Lower lobe of right lung (tissue), 2 donors: ENCODE measurements around the gene IPO9. TPM values are rescaled to one million over a fixed set of nuclear protein-coding genes. Genes with fewer than 3 reads are reported as not detected.

ENCODE experiments used
- ATAC-seq, 2 donors: fragments of 200-7000 bp; cut with Tn5 transposase; one replicate each; pipeline ENCODE4 v1.9.1; 2020 to 2022; ENCODE audit warnings: mild to moderate bottlenecking in 2 of 2, moderate library complexity in 2 of 2
- DNase-seq: peaks from one replicate; pipeline ENCODE4 v3.0.0-alpha.2; 2020
- H3K27ac ChIP-seq: fragments of 200-600 bp; one replicate; pipeline ENCODE4 v1.8.0; 2022
- H3K27me3 ChIP-seq: fragments of 200-600 bp; one replicate; pipeline ENCODE4 v1.8.0; 2022; ENCODE audit warnings: low read depth
- H3K36me3 ChIP-seq: fragments of 200-600 bp; one replicate; pipeline ENCODE4 v1.8.0; 2022; ENCODE audit warnings: mild to moderate bottlenecking
- H3K4me1 ChIP-seq: fragments of 200-600 bp; one replicate; pipeline ENCODE4 v1.8.0; 2022
- H3K4me3 ChIP-seq: fragments of 200-600 bp; one replicate; pipeline ENCODE4 v1.8.0; 2022; ENCODE audit warnings: mild to moderate bottlenecking
- H3K9me3 ChIP-seq: fragments of 200-600 bp; one replicate; pipeline ENCODE4 v1.8.0; 2022
- intact Hi-C: fragments of 100-400 bp; cut with DNase I; formaldehyde crosslinking; loops from one replicate; pipeline ENCODE4 v1.11.0; 2022
- long read RNA-seq: library from polyadenylated mRNA; unstranded; transcript quantifications from one replicate; pipeline ENCODE4 v2.0.0, GENCODE V29; 2021
- total RNA-seq: library from RNA; stranded (reverse); fragmentation: NEBNext Ultra II Directional; extraction: Animal tissue kit (Norgen Biotek cat#: 25700); gene quantifications from one replicate; pipeline ENCODE4 v1.2.1, GENCODE V29; 2021
- TF ChIP-seq, protein P1 (sequence below): fragments of 200-600 bp; IDR thresholded peaks from one replicate; pipeline ENCODE4 v1.8.0; 2022; ENCODE audit warnings: antibody characterized with exemption, mild to moderate bottlenecking
- donor health status: DM: no; HTN: yes; CAD: no; lungs with severe emphysema.

Gene IPO9
- 34.1 TPM for total RNA-seq
- long read RNA-seq, full-length matches to known transcripts = 5 of 27 reads
- long read RNA-seq, partial matches to known transcripts = 10 of 27 reads
- long read RNA-seq, other reads (novel, unspliced or antisense) = 12 of 27 reads

DNA sequence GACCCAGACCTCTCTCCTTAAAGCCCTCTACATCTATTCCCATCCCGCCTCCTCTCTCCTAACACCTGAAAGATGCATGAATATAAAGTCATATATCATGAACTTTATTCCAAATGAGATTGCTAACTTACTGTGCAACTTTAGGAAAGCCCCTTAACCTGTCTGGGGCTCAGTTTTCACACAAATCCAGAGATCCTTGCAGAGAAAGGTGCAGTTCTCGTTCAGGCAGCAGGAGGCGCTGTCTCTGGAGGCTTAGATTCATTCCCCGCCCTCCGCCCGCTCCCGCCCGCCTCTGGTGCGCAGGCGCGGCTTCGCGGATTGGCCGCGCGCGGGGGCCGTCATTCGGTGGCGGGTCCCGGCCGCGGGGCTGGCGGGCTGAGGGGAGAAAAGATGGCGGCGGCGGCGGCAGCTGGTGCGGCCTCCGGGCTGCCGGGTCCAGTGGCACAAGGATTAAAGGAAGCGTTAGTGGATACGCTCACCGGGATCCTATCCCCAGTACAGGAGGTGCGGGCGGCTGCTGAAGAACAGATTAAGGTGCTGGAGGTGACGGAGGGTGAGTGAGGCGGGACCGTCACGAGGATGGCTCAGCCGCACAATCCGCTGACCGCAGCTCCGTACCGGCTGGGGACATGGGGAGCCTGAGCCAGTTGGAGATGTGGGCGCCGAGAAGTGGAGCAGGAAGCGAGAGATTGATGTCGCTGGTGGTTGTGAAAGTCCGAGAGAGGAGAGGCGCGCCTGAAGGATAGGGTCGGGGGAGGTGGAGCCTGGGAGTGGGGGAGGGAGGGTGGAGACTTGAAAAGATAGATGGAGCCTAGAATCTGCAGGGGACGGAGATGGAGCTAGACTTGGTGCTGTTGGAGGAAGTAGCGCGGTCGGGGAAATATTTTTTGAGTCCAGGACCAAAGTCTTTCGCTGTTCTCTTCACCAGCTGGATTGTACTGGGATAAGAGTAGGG, at the start of gene IPO9:
Gene IPO9 (plus strand): TSS at position 338 of the 955 bp plus-strand sequence. CDS start 53 bp downstream, at position 391.
- DNase-seq = peak; percentile 95
- peak within 1 kb of the TSS; percentile 75 for H3K4me3 ChIP-seq
- no peaks in the 10 kb centered on the region for H3K27me3 ChIP-seq
- no peaks in the 10 kb centered on the region for H3K9me3 ChIP-seq
- TF ChIP-seq, protein P1, sequence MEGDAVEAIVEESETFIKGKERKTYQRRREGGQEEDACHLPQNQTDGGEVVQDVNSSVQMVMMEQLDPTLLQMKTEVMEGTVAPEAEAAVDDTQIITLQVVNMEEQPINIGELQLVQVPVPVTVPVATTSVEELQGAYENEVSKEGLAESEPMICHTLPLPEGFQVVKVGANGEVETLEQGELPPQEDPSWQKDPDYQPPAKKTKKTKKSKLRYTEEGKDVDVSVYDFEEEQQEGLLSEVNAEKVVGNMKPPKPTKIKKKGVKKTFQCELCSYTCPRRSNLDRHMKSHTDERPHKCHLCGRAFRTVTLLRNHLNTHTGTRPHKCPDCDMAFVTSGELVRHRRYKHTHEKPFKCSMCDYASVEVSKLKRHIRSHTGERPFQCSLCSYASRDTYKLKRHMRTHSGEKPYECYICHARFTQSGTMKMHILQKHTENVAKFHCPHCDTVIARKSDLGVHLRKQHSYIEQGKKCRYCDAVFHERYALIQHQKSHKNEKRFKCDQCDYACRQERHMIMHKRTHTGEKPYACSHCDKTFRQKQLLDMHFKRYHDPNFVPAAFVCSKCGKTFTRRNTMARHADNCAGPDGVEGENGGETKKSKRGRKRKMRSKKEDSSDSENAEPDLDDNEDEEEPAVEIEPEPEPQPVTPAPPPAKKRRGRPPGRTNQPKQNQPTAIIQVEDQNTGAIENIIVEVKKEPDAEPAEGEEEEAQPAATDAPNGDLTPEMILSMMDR = peak; percentile 95
- intact Hi-C loops = no loop called here
- no peaks in the 10 kb centered on the region for H3K36me3 ChIP-seq
- peaks cover 28% of the 10 kb centered on the region for H3K4me1 ChIP-seq
- H3K27ac ChIP-seq = peak within 1 kb of the TSS; percentile 85
- peak; percentile 99 for ATAC-seq

DNA sequence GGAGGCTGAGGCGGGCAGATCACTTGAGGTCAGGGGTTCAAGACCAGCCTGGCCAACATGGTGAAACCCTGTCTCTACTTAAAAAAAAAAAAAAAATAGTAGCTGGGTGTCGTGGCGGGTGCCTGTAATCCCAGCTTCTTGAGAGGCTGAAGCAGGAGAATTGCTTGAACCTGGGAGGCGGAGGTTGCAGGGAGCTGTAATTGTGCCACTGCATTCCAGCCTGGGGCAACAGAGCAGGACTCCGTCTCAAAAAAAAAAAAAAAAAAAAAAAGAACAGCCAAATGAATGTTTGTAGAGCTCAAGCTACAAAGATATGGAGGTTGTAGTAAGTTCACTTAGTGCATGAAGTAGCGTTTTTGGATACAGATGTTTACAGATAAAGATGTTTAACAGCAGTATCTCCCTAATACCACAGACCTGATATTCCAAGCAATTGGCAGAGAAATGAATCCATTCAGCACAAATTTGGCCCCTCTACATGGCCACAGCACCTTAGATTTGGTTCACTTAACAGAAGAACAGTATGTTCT, 49.5 kb upstream of the IPO9 start:
- no peak for ATAC-seq
- H3K27me3 ChIP-seq = no peaks in the 10 kb centered on the region
- intact Hi-C loops = no loop called here
- no peak for DNase-seq
- H3K36me3 ChIP-seq = peaks cover 34% of the 10 kb centered on the region
- TF ChIP-seq, protein P1 = no peak
- peak overlapping the region; percentile 15 for H3K27ac ChIP-seq
- H3K4me3 ChIP-seq = no peak overlapping the region
- peaks cover 9% of the 10 kb centered on the region for H3K4me1 ChIP-seq
- H3K9me3 ChIP-seq = no peaks in the 10 kb centered on the region

DNA sequence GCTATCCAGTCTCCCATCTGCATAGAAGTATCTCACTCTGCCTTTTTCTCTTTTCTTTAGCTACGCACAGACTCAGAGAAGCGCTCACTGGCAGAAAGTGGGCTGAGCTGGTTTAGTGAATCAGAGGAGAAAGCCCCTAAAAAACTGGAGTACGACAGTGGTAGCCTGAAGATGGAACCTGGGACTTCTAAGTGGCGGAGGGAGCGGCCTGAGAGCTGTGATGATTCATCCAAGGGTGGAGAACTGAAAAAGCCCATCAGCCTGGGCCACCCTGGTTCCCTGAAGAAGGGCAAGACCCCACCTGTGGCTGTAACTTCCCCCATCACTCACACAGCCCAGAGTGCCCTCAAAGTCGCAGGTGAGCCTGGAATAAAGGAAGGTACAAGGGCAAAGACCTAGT, 48.0 kb upstream of the IPO9 start:
- TF ChIP-seq, protein P1 = no peak
- H3K36me3 ChIP-seq = peaks cover 43% of the 10 kb centered on the region
- intact Hi-C loops = no loop called here
- DNase-seq (no peak), ATAC-seq (no peak)
- H3K27ac ChIP-seq = no peak overlapping the region
- no peaks in the 10 kb centered on the region for H3K27me3 ChIP-seq
- H3K9me3 ChIP-seq = no peaks in the 10 kb centered on the region
- peaks cover 6% of the 10 kb centered on the region for H3K4me1 ChIP-seq
- H3K4me3 ChIP-seq = no peak overlapping the region

DNA sequence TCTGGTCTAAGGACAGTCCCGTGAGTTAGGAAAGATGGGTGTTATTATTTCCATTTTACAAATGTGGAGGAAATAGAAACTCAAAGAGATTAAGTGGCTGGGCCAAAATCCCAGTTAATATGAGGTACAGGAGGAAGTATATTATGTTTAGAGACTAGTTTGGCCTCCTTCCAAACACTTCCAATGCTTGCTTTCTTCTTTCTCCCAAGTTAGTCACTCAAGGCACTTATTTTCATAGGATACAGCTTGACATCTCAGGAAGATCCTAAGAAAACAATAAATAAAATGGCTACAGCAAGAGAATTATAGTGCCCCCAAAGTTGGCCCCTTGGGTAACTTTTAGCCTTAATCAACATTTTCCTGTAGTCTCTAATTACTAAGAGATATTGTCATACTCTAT, 47.5 kb upstream of the IPO9 start:
- no peaks in the 10 kb centered on the region for H3K27me3 ChIP-seq
- H3K36me3 ChIP-seq = peaks cover 47% of the 10 kb centered on the region
- H3K4me3 ChIP-seq = no peak overlapping the region
- H3K4me1 ChIP-seq = peaks cover 6% of the 10 kb centered on the region
- DNase-seq (no peak), ATAC-seq (no peak)
- H3K27ac ChIP-seq = no peak overlapping the region
- no peaks in the 10 kb centered on the region for H3K9me3 ChIP-seq
- TF ChIP-seq, protein P1 = no peak
- intact Hi-C loops = no loop called here

DNA sequence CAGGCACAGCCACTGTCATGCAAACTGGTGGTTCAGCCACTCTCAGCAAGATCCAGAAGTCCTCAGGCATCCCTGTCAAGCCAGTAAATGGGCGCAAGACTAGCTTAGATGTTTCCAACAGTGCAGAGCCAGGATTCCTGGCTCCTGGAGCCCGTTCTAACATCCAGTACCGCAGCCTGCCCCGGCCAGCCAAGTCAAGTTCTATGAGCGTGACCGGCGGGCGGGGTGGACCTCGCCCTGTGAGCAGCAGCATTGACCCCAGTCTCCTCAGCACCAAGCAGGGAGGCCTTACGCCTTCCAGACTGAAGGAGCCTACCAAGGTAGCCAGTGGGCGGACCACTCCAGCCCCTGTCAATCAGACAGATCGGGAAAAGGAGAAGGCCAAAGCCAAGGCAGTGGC, 46.6 kb upstream of the IPO9 start:
- ATAC-seq = peak in 1 of 2 donors; percentile 23
- intact Hi-C loops = no loop called here
- H3K4me1 ChIP-seq = peaks cover 6% of the 10 kb centered on the region
- H3K9me3 ChIP-seq = no peaks in the 10 kb centered on the region
- H3K36me3 ChIP-seq = peaks cover 54% of the 10 kb centered on the region
- no peak overlapping the region for H3K27ac ChIP-seq
- H3K27me3 ChIP-seq = no peaks in the 10 kb centered on the region
- no peak for DNase-seq
- TF ChIP-seq, protein P1 = no peak
- no peak overlapping the region for H3K4me3 ChIP-seq
